ENCODE data around the gene LILRA6. TPM values are rescaled to one million over a fixed set of nuclear protein-coding genes. Genes with fewer than 3 reads are reported as not detected.
"Not testable (repeated sequence)": the region's sequence is repeated elsewhere in the genome, so short reads cannot be mapped to it uniquely, and the experiment has no call there.

Gene LILRA6
- total RNA-seq, 1 donor from 2014 or later = 1.5 TPM

GRCh38 chr19:54281007-54281728 lies 38.6 kb upstream of the LILRA6 start, which contains the start of gene LILRB2:
LILRB2 (minus strand) TSS chr19:54281110; CDS start chr19:54280496, 614 bp downstream.
- Histone ChIP-seq H3K9me3 (no peaks in the 10 kb centered on the region), H3K36me3 (no peaks in the 10 kb centered on the region), H3K4me1 (no peaks in the 10 kb centered on the region), H3K27ac (no peak within 1 kb of the TSS), H3K27me3 (no peaks in the 10 kb centered on the region), H3K4me3 (no peak within 1 kb of the TSS)
- intact Hi-C loops (cut with DNase I) = no loop called here
- DNase-seq (ENCODE audit: extremely low spot score in 2 of 2) = no peak
- TF ChIP-seq POLR2AphosphoS5 (IDR thresholded peaks at IDR 0.05; ENCODE audit: insufficient read depth in 1 of 2, low read depth in 1 of 2) (no peak), CTCF (IDR thresholded peaks at IDR 0.05) (no peak), POLR2A (IDR thresholded peaks at IDR 0.05) (no peak)

- DNase-seq (ENCODE audit: extremely low spot score in 2 of 2); H3K4me1 ChIP-seq; H3K4me3 ChIP-seq; H3K9me3 ChIP-seq; H3K27ac ChIP-seq; H3K27me3 ChIP-seq; H3K36me3 ChIP-seq; intact Hi-C loops (cut with DNase I): not testable (repeated sequence)
Measured at GRCh38 chr19:54280441-54280840, 37.9 kb upstream of the LILRA6 start.

GRCh38 chr19:54280025-54280424 lies 37.4 kb upstream of the LILRA6 start:
- H3K36me3 ChIP-seq; DNase-seq (ENCODE audit: extremely low spot score in 2 of 2); H3K27me3 ChIP-seq; H3K4me1 ChIP-seq; H3K27ac ChIP-seq; intact Hi-C loops (cut with DNase I); H3K9me3 ChIP-seq; H3K4me3 ChIP-seq: not testable (repeated sequence)

GRCh38 chr19:54279406-54279962 lies 36.9 kb upstream of the LILRA6 start:
- Histone ChIP-seq H3K27ac (no peak overlapping the region), H3K27me3 (no peaks in the 10 kb centered on the region), H3K4me1 (no peaks in the 10 kb centered on the region)

GRCh38 chr19:54278571-54279195 lies 36.1 kb upstream of the LILRA6 start:
- DNase-seq (ENCODE audit: extremely low spot score in 2 of 2); intact Hi-C loops (cut with DNase I); H3K36me3 ChIP-seq; H3K27ac ChIP-seq; H3K9me3 ChIP-seq; H3K27me3 ChIP-seq; H3K4me3 ChIP-seq; H3K4me1 ChIP-seq: not testable (repeated sequence)

More at GRCh38 chr19:54279406-54279962, 36.9 kb upstream of the LILRA6 start:
- Histone ChIP-seq H3K9me3 (no peaks in the 10 kb centered on the region), H3K36me3 (no peaks in the 10 kb centered on the region), H3K4me3 (no peak overlapping the region)
- DNase-seq (ENCODE audit: extremely low spot score in 2 of 2) = no peak
- intact Hi-C loops (cut with DNase I) = no loop called here
- no peak for TF ChIP-seq POLR2A (IDR thresholded peaks at IDR 0.05)
- TF ChIP-seq CTCF (IDR thresholded peaks at IDR 0.05) = no peak
- no peak for TF ChIP-seq POLR2AphosphoS5 (IDR thresholded peaks at IDR 0.05; ENCODE audit: insufficient read depth in 1 of 2, low read depth in 1 of 2)

GRCh38 chr19:54278056-54278455 lies 35.5 kb upstream of the LILRA6 start:
- H3K4me1 ChIP-seq; H3K27me3 ChIP-seq; H3K36me3 ChIP-seq; H3K9me3 ChIP-seq; intact Hi-C loops (cut with DNase I); DNase-seq (ENCODE audit: extremely low spot score in 2 of 2); H3K4me3 ChIP-seq; H3K27ac ChIP-seq: not testable (repeated sequence)

- H3K4me3 ChIP-seq; H3K9me3 ChIP-seq; H3K36me3 ChIP-seq; intact Hi-C loops (cut with DNase I); DNase-seq (ENCODE audit: extremely low spot score in 2 of 2); H3K27me3 ChIP-seq; H3K27ac ChIP-seq; H3K4me1 ChIP-seq: not testable (repeated sequence)
Measured at GRCh38 chr19:54277111-54277615, 34.6 kb upstream of the LILRA6 start.

All from vagina (tissue), 2 donors.